ELR (cell line): Measurements from ENCODE around the gene CPEB2.
A peak's percentile ranks its signal among the peaks of the same experiment; 100 is the strongest.

Experiments
- DNase-seq: peaks from one replicate; pipeline ENCODE4 v3.0.0-alpha.2; 2015; ENCODE audit warnings: low read depth

The CPEB2 gene

DNA sequence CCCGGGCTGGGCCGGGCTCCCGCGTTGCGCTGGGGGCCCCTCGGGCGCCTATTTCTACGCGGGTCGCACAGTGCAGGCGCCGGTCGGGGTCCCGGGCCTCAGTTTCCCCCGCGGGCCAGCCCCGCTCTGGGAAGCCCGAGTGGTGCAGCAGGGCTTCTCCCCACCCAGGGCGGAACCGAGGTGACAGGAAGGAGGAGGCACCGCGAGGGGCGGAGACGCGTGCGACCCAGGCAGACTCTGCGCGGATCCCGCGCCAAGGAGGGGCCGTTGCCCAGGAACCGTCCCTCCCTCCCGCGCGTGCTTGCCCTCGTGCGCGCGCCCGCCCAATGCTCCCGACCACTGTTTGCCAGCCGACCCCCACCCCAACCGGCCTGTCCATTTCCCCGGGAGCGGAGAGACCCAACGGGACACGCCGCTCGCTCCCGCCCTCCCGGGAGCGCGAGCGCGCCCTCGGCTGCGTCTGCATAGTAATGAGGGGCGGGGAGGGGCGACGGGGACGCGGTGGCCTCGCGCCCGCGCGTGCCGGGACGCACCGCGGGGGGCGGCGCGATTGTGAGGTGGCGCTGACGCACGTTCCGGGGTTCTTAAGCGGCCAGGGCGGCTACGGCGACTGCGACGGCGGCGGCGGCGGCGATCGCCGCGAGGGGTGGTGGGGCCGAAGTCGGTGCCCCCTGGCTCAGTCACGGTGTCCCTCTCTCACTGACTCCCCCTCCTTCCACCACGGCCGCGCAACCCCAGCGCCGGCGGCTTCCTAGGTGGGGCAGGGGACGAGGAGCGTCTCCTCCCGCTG is at the start of gene CPEB2:
Gene CPEB2, plus strand, starts transcription at position 613 of the 790 bp plus-strand sequence. CDS start 193 bp downstream, outside the sequence.
- peak; percentile 90 for DNase-seq

DNA sequence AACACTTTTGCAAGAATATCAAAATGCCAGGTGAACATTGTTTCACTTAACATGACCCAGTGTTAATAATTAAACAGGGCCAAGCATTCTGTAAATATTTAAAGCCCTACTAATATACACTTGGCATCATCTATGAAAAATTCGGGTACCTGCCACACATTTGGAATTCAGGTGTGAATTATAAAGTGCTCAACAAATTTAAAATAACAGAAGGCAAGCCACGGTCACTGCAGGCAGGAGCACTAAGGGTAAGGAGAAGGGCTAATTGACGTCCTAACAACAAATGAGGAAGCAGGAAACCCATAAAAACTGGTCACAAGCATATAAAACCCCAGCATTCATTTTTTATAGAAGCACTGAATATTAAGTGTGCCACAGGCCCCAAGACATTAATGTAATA is 43.8 kb upstream of the CPEB2 start:
- no peak for DNase-seq

DNA sequence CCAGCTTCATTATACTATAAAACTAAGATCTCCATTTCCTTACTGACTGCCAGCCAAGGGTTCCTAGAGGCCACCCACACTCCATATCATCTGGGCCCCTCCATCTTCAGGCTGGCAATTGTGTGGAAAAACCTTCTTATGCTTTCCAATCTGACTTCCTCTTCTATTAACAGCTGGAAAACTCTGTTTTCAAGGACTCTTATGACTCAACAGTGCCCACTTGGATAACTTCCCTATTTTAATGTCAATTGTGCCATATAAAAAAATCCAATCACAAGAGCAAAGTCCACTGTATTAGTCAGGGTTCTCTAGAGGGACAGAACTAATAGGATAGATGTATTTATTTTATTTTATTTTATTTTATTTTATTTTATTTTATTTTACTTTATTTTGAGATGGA is 41.0 kb upstream of the CPEB2 start:
- no peak for DNase-seq

DNA sequence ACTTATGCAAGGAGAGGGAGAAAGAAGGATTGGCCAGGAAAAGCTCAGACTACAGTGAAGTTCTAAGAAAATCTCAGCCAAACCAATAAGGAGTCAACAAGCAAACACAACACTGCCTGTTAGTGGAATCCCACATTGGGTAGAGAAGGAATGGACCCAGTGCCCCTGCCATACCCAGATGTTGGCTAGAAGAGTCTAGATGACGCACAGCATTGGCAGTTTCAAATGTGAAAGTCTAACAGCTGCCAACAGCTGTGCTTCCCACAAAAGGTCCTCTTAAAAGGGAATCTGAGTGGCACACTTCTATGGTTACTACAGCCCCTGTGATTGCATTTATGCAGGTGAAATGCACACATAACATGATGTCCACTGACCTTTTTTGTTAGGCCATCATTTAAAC is 37.2 kb upstream of the CPEB2 start:
- DNase-seq = no peak

DNA sequence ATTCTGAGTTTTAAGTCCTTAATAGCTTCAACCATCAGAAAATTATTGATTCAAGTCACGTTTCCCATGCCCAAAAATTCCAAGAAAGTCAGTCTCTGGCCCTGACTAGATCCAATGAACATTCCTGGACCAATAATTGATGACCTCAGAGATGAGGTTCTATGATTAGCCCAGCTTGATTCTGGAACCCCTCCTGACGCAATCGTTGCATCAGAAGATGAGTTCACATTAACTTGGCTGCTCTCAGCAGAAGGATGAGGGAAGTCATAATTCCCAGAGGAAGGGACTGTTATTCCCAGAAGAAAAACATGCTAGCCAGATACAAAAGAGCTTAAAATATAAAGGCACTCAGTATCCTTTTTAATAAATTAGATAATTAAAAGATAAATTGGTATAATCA is 34.3 kb upstream of the CPEB2 start:
- no peak for DNase-seq

DNA sequence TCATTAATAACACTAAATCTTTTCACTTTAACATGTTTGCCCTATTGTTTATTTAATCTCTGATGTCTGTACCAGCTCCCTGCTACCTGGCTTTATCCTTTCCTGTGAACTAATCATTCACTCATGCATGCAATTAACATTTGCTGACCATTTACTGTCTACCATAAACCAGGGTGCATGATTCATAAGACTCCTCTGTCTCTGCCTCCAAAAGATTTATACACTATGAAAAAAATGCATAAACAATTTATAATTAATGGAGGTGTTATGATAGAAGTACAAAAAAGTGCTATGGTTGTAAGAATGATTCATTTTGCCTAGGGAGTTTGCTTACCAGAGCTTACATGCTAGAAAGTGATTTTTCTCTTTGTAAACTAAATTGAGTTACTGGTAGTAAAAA is 24.5 kb upstream of the CPEB2 start:
- peak; percentile 6 for DNase-seq

DNA sequence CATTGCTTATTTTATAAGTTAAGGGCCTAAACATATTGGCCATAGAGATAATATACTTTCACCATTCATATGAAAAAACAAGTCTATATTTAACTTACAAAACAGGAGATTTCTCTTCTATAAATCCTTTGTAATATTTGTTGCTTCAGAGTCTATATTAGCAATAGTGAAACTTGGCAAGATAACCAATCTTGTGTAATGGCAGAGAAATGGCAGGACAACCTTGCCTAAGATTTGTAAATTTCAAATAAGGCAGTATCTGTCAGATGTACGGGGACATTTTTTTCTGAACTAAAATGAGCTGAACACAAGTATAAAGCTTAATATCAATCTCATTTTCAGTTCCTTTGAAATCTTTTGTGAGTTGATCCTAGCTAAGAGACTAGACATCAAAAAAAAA is 17.8 kb upstream of the CPEB2 start:
- no peak for DNase-seq

DNA sequence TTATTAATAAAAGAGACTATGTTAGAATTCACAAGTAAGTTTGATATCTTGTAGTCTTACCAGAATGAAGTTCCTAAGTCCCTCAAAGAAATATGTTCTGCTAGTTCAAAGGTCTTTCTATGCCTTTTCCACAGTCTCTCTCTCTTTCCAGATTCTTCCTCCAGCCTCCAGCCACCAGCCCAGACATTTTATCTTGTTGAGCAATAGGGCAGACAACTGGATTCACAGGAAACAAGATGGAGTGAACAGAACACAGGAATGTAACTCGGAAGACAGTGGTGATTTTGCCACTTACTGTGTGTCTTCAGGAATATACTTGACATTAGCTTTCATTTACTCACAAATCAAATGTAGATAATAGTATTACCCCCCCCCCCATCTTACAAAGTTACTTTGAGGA is 17.1 kb upstream of the CPEB2 start:
- DNase-seq = no peak

DNA sequence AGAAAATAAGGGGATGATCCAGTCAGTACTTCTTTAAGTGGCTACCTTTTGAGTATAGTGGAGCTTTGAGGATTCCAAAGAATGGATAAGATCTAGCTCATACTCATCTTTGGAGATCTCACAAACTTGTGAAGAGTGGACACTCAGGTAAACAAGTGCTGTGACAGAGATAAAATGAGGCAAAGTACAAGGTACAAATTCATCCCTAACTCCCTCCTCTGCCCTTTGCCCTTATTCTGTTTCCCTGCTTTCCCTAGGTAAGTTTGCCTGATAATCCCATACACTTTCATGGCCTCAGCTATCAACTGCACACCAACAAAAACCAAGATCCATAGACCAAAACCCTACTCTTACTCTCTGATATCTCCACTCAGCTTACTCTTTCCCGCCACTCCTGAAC is 16.4 kb upstream of the CPEB2 start:
- DNase-seq = no peak

DNA sequence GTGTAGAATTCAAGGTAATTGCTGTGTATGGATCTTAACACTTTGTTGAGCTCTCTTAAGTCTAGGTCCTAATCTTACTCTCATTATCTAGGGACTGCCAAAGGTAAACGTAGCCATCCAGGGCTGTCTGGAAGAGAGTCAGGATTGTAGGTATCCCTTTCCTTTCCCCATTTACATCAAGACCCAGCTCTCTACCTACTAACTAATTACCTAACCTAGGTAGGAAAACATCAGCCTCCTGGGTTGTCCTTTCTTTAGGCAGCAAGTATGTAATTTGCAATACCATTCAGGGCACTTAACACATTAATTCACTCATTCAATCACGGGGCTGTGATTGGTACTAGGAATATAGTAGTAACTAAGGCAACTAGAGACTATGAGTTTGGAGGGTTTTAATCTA is 15.2 kb upstream of the CPEB2 start:
- no peak for DNase-seq

DNA sequence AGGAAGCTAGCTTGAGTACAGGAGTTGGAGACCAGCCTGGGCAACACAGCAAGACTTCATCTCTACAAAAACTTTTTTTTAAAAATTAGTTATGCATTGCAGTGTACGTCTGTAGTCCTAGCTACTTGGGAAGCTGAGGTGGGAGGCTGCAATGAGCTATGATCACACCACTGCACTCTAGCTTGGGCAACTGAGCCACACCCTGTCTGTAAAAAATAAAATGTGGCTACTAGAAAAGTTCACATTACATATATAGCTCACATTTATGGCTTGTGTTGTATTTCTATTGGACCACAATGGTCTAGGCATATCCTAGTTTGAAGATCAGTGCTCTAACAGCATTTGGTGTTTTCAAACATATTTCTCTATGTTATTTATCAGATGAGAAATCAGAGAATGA is 11.8 kb upstream of the CPEB2 start:
- DNase-seq = no peak

DNA sequence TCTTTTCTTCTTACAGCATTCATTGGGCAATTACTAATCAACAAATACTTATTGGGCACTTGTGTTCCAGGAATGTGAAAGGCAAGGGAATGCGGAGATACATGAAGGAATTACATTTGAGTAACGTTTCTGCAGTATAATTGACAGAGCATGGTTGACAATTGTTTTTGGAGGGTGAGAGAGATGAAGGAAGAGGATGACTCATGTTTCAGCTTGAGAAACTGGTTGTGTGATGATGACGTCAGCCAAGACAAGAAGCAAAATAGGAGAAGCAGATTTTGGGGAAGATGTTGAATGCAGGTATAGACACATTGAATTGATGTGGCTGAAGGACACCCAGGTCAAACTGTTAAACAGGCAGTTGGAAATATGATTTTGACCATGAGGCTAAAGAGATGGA is 8.0 kb upstream of the CPEB2 start:
- peak; percentile 66 for DNase-seq

DNA sequence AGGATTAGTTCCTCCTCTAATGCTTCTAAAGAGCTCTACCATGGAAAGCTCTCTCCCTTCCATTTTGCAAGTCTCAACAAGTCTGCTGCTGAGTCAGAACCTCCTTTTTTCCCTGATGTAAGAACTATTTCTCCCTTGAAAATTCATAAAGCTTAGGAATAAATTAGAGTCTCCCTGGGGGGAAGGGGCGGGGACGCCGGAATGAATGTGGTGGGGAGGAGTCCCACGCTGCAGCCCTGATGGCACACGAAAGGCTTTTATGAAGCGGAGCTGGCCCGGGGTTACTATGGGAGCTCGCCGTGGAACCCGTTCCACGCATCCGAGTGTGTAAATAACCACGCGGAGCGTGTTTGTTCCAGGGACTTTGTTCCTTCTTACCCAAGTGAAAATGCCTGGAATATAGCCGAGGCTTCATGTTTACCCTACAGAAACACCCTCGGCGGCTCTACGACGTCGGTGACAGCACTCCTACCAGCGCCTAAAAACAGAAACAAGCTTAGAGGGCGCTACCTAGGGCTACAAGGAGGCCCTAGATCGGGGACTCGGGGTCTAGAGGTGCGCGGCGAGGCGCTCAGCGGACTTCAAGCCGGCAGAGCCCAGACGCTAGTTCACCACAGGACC is 923 bp upstream of the CPEB2 start:
- peak; percentile 83 for DNase-seq

DNA sequence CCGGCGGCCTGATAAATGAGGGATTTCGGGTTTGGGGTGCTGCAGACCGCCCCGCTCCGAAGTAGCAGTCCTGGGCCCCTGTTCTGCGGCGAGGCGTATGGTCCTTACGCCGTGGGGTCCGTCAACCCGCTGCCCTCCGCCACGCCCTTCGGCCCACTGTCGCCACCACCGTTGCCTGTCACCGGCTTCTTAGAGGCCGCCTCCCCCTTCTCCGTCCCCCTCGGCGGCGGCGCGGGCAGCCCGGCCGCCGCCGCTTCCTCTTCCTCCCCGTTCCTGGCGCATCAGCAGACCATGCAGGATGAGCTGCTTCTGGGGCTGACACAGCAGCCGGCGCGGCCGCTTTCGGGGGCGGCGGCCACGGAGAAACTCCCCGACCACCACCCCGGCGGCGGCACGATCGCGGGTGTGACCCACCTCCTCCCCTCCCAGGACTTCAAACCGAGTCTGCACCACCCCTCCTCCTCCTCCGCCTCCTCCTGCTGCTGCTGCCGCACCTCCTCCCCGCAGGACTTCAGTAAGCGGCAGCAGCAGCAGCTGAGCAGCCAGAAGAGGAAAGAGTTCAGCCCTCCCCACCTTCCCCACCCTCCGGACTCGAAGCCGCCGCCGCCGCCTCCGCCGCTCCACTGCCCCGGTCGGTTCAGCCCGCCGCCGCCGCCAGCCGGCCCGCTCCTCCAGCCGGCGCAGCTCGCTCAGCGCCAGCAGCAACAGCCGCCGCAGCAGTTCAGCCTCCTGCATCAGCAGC is 549 bp downstream of the CPEB2 start:
- peak; percentile 71 for DNase-seq

DNA sequence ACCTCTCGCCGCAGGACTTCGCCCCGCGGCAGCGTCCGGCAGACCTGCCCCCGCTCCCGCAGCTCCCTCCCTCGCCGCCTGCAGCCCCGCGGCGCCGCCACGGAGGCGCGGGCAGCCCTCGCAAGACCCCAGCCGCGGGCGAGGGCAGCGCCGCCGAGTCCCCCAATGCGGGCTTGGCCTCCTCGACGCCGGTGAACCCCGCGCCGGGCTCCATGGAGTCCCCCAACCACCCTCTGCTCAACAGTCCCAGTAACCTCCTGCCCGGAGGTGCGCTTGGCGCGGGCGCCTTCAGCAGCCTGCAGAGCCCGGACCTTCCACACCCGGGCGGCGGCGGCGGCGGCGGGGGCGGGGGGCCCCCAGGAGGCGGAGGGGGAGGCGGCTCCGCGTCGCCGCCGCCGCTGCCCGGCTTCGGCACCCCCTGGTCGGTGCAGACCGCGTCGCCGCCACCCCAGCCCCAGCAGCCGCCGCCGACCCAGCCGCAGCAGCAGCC is 1.2 kb downstream of the CPEB2 start:
- DNase-seq = peak; percentile 43

DNA sequence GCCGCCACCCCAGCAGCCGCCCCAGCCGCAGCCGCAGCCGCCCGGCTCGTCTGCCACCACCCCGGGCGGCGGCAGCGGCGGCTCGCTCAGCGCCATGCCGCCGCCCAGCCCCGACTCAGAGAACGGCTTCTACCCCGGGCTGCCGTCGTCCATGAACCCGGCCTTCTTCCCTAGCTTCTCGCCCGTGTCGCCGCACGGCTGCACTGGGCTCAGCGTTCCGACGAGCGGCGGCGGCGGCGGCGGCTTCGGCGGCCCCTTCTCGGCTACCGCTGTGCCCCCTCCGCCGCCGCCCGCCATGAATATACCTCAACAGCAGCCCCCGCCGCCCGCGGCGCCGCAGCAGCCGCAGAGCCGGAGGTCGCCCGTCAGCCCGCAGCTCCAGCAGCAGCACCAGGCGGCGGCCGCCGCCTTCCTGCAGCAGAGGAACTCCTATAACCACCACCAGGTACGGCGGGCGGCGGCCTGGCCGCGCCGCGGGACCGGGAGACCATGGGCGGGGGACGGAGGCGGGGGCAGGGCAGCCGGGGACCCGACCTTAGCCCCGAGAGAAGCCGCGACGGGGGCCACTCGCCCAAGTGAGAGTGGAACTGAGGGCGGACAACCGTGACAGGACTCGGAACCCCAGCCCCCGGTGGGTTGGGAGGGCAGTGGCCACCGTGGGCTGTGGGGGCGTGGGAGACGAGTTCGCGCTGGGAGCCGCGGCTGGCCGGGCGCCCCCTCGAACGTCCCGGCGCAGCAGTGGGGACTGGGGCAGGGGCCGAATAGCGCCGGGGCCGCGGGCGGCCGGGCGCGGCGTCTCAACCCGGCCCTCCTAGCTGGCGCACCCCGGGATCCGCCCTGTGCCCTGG is 1.8 kb downstream of the CPEB2 start:
- peak; percentile 37 for DNase-seq

DNA sequence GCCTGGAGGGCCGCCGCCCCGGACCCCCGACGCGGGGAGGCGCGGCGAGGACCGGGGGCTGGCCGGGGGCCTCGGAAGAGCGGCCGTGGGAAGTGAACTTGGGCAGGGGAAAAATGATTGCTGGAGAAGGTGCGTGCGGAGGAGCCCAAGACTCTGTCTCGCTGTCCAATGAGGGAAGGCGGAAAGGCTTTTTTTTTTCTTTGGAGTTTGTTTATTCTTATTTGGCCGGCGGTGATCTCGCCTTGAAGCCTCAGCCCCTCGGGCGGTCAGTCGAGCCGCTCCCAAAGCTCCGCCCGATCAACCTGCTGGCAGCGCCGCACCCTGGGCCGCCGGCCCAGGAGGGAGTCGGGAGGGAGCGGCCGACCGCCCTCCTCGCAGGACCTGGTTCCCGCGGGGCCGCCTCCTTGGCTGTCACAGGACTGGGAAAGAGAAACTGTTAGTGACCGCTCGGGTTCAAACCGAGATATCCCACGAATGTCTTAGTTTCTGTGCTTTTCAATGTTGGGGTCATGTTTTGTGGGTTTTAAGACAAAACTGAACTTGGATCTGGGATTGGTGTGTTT is 2.5 kb downstream of the CPEB2 start:
- DNase-seq = peak; percentile 88

DNA sequence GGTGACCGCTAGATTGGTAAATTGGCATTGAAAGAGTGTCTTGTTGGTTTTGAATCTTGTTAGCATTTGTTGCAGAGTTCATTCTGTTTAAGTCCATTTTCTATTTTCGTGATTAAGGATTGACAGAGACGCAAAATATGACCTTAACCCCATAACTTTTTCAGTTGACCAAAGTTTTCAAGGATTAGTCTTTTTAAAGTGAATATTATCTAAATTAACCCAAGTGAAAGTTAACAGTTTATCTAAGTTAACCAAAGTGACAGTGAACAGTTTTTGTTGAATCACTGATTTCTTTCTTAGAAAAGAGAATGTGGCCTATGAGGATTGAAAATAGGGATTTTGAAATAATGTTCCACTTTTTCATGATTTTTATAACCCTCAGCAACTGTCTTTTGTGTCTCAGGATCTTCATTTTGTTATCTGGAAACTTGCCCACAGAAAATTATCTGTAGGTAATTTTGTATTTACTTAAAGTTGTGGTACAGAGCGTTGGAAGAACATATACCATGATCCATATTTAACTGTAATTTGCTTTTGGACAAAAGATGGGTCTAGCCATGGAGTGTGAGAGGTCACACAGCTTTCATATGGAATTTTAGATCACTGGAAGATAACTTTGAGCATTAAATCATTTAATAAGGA is 3.3 kb downstream of the CPEB2 start:
- DNase-seq = no peak

DNA sequence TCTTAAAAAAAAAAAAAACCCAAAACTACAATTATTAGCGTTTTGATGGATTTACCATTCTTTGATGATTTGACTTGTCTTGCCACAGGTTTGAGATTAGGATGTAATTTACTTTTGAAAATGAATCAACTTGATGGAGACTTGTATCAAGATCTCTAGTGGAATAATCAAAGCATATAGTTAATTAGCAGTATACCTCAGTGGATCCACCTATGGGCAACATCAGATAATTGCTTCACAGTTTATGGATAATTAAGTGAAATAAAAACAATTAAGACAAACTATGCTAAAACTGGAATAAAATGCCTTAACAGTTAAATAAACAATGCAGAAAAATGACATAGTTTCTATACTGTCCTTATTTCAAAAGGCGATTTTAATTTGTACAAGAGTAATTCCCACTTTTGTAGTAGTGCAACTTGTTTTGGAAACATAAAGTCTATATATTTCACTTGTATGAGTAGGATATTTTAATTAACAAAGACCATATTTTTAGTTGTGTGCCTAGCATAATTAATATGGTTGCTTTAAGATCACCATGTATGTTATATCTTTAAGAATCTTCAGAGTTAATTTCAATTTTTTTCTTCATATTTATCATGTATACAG is 4.2 kb downstream of the CPEB2 start:
- DNase-seq = peak; percentile 30

DNA sequence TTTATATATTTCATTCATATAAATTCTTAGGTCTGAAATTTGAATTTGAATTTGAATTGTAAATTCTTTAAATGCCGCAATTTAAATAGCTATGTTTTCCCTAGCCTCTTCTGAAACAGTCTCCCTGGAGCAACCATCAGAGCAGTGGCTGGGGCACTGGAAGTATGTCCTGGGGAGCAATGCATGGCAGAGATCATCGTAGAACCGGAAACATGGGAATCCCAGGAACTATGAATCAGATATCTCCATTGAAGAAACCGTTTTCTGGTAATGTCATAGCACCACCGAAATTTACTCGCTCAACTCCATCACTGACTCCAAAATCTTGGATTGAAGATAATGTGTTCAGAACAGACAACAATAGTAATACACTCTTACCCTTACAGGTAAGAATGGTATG is 4.9 kb downstream of the CPEB2 start:
- DNase-seq = no peak
